Mesodermal cell (in vitro differentiated cells): Measurements from ENCODE around the gene NHSL1.

Source experiments
- H3K27ac ChIP-seq: 2 replicates; pipeline ENCODE4 v1.7.0; 2013; ENCODE audit warnings: mild to moderate bottlenecking, low read depth, low read length, moderate library complexity; ENCODE audit not compliant: severe bottlenecking
- H3K36me3 ChIP-seq: 2 replicates; pipeline ENCODE4 v1.7.1; 2013; ENCODE audit warnings: mild to moderate bottlenecking, low read length, moderate library complexity; ENCODE audit not compliant: control insufficient read depth, insufficient read depth
- H3K4me1 ChIP-seq: one replicate; pipeline ENCODE4 v1.7.1; 2013; ENCODE audit warnings: mild to moderate bottlenecking, low read length; ENCODE audit not compliant: insufficient read depth, control insufficient read depth, poor library complexity, severe bottlenecking
- H3K4me3 ChIP-seq: 2 replicates; pipeline ENCODE4 v1.7.0; 2013; ENCODE audit warnings: low read length, control low read depth, mild to moderate bottlenecking; ENCODE audit not compliant: insufficient read depth, poor library complexity, severe bottlenecking; ENCODE audit errors: extremely low read depth
- H3K9me3 ChIP-seq: 2 replicates; pipeline ENCODE4 v1.7.1; 2013; ENCODE audit warnings: mild to moderate bottlenecking, low read length, moderate library complexity; ENCODE audit not compliant: control insufficient read depth
- WGBS, 2 experiments: methylation state at CpG; one replicate each; pipeline ENCODE4 v1.1.5; 2013; ENCODE audit warnings: missing lambda C conversion rate in 2 of 2; ENCODE audit not compliant: insufficient coverage in 2 of 2; 5-methylcytosine and 5-hydroxymethylcytosine counted together

Gene NHSL1

GRCh38 chr6:138537106-138537505 is 37.8 kb upstream of the NHSL1 start:
- Histone ChIP-seq H3K4me1 (peaks cover 55% of the 10 kb centered on the region), H3K27ac (no peak overlapping the region), H3K4me3 (no peak overlapping the region), H3K36me3 (peaks cover 21% of the 10 kb centered on the region), H3K9me3 (no peaks in the 10 kb centered on the region)
- 90 to 94% methylated on average over 2 of the region's 4 CpGs for WGBS, 2 experiments

- H3K36me3 ChIP-seq = peaks cover 29% of the 10 kb centered on the region
- H3K4me3 ChIP-seq = no peak overlapping the region
- H3K27ac ChIP-seq = no peak overlapping the region
- H3K9me3 ChIP-seq = no peaks in the 10 kb centered on the region
- H3K4me1 ChIP-seq = peaks cover 46% of the 10 kb centered on the region
- 74 to 85% methylated on average over 3 of the region's 6 CpGs for WGBS, 2 experiments
These were observed 36.6 kb upstream of the NHSL1 start for GRCh38 chr6:138535728-138536455.

GRCh38 chr6:138533667-138534066 is 34.4 kb upstream of the NHSL1 start:
- no peak overlapping the region for H3K4me3 ChIP-seq
- no peak overlapping the region for H3K27ac ChIP-seq
- WGBS, 2 experiments = 83 to 90% methylated on average over 1 of the region's 2 CpGs
- peaks cover 30% of the 10 kb centered on the region for H3K36me3 ChIP-seq
- peaks cover 25% of the 10 kb centered on the region for H3K4me1 ChIP-seq
- H3K9me3 ChIP-seq = no peaks in the 10 kb centered on the region

GRCh38 chr6:138531387-138531786 is 32.1 kb upstream of the NHSL1 start:
- Histone ChIP-seq H3K27ac (no peak overlapping the region), H3K4me3 (no peak overlapping the region), H3K36me3 (peaks cover 28% of the 10 kb centered on the region), H3K9me3 (no peaks in the 10 kb centered on the region), H3K4me1 (peaks cover 27% of the 10 kb centered on the region)
- 90% methylated on average over 1 of the region's 2 CpGs; no CpG with 5 or more reads in 1 of the 2 experiments for WGBS, 2 experiments

- Histone ChIP-seq H3K4me1 (peaks cover 19% of the 10 kb centered on the region), H3K9me3 (no peaks in the 10 kb centered on the region), H3K4me3 (no peak overlapping the region), H3K27ac (peak overlapping the region; percentile 38), H3K36me3 (peaks cover 26% of the 10 kb centered on the region)
- 70 to 92% methylated on average over 2 to 3 of the region's 3 CpGs for whole genome bisulfite sequencing, 2 experiments
These were observed 30.2 kb upstream of the NHSL1 start for GRCh38 chr6:138529478-138529877.

- peak overlapping the region; percentile 38 for H3K27ac ChIP-seq
- H3K4me3 ChIP-seq = no peak overlapping the region
- peaks cover 21% of the 10 kb centered on the region for H3K36me3 ChIP-seq
- peaks cover 19% of the 10 kb centered on the region for H3K4me1 ChIP-seq
- no peaks in the 10 kb centered on the region for H3K9me3 ChIP-seq
- WGBS, 2 experiments = 94% methylated on average over 2 of the region's 2 CpGs; no CpG with 5 or more reads in 1 of the 2 experiments
These were observed 29.7 kb upstream of the NHSL1 start for GRCh38 chr6:138528956-138529355.

GRCh38 chr6:138528137-138528536 is 28.8 kb upstream of the NHSL1 start:
- Histone ChIP-seq H3K4me1 (peaks cover 19% of the 10 kb centered on the region), H3K36me3 (peaks cover 17% of the 10 kb centered on the region), H3K27ac (no peak overlapping the region), H3K9me3 (no peaks in the 10 kb centered on the region), H3K4me3 (no peak overlapping the region)
- WGBS, 2 experiments = no CpG with 5 or more reads among the region's 1 CpG

GRCh38 chr6:138527411-138528088 is 28.3 kb upstream of the NHSL1 start:
- H3K4me3 ChIP-seq = no peak overlapping the region
- H3K27ac ChIP-seq = peak overlapping the region; percentile 31
- no peaks in the 10 kb centered on the region for H3K9me3 ChIP-seq
- H3K4me1 ChIP-seq = peaks cover 19% of the 10 kb centered on the region
- H3K36me3 ChIP-seq = peaks cover 13% of the 10 kb centered on the region
- 46% methylated on average over 3 of the region's 8 CpGs; no CpG with 5 or more reads in 1 of the 2 experiments for WGBS, 2 experiments

GRCh38 chr6:138526822-138527235 is 27.5 kb upstream of the NHSL1 start:
- no peaks in the 10 kb centered on the region for H3K9me3 ChIP-seq
- H3K36me3 ChIP-seq = peaks cover 6% of the 10 kb centered on the region
- H3K4me1 ChIP-seq = peaks cover 19% of the 10 kb centered on the region
- WGBS, 2 experiments = 67 to 68% methylated on average over 6 to 10 of the region's 11 CpGs
- H3K27ac ChIP-seq = no peak overlapping the region
- H3K4me3 ChIP-seq = no peak overlapping the region

GRCh38 chr6:138525355-138525754 is 26.1 kb upstream of the NHSL1 start:
- Histone ChIP-seq H3K36me3 (peaks cover 4% of the 10 kb centered on the region), H3K4me3 (no peak overlapping the region), H3K9me3 (no peaks in the 10 kb centered on the region), H3K27ac (no peak overlapping the region), H3K4me1 (peaks cover 19% of the 10 kb centered on the region)
- 100% methylated on average over 1 of the region's 4 CpGs; no CpG with 5 or more reads in 1 of the 2 experiments for WGBS, 2 experiments

- H3K4me1 ChIP-seq = peaks cover 19% of the 10 kb centered on the region
- no peak overlapping the region for H3K4me3 ChIP-seq
- no CpG with 5 or more reads among the region's 2 CpGs for WGBS, 2 experiments
- peaks cover 4% of the 10 kb centered on the region for H3K36me3 ChIP-seq
- no peak overlapping the region for H3K27ac ChIP-seq
- no peaks in the 10 kb centered on the region for H3K9me3 ChIP-seq
These were observed 25.2 kb upstream of the NHSL1 start for GRCh38 chr6:138524526-138524925.
